GM12878 (cell line): ENCODE measurements around the gene CD1B. TPM values are rescaled to one million over a fixed set of nuclear protein-coding genes. Genes with fewer than 3 reads are reported as not detected.

Experiments
- ATAC-seq: fragments of 200-7000 bp; cut with Tn5 transposase; 3 replicates; pipeline ENCODE4 v1.9.1; 2020; ENCODE audit warnings: mild to moderate bottlenecking, moderate library complexity
- BruUV-seq: library from RNA; stranded (reverse); fragments of 400-500 nt; replicated peaks from 2 replicates; lab custom pipeline; 2021; lab: Mats Ljungman, UMichigan
- CTCF ChIA-PET: fragments of 300-600 bp; sonication (Branson Sonifier 250); formaldehyde crosslinking; extraction: SDS; loops from one replicate; lab custom pipeline; 2021; ENCODE audit warnings: inconsistent platforms; lab: Yijun Ruan, JAX
- POLR2A ChIA-PET: fragments of 350-600 bp; formaldehyde crosslinking; extraction: SDS; loops from one replicate; lab custom pipeline; 2021; ENCODE audit warnings: inconsistent platforms; lab: Charles Lee
- RAD21 ChIA-PET: fragments of 300-600 bp; sonication (Branson Sonifier 250); formaldehyde crosslinking; loops from one replicate; lab custom pipeline; 2023; ENCODE audit warnings: antibody characterized with exemption; ENCODE audit not compliant: unreplicated experiment; lab: Charles Lee
- SMC1A ChIA-PET: fragments of 300-600 bp; sonication (Branson Sonifier 250); formaldehyde crosslinking; loops from one replicate; lab custom pipeline; 2023; ENCODE audit not compliant: unreplicated experiment, uncharacterized antibody; lab: Charles Lee
- DNase-seq: peaks from one replicate; pipeline ENCODE4 v3.0.0-alpha.2; 2011; ENCODE audit warnings: low read depth, low spot score
- FAIRE-seq: peaks from 3 replicates; lab custom pipeline; 2011; peaks lifted over from hg19 to GRCh38; lab: Jason Lieb, UNC
- H2AFZ ChIP-seq: 2 replicates; pipeline ENCODE4 v1.6.0; 2011; ENCODE audit warnings: low read depth, low read length, control low read depth; ENCODE audit not compliant: control insufficient read depth
- H3K27ac ChIP-seq: 2 replicates; pipeline ENCODE4 v1.5.1; 2011; ENCODE audit warnings: control low read depth; ENCODE audit not compliant: control insufficient read depth, insufficient read depth
- H3K27me3 ChIP-seq, 2 experiments: replicated peaks in 1 of 2; 2 replicates each; pipeline versions ENCODE4 v1.6.0 to v1.6.1; 2011; ENCODE audit warnings: low read length in 1 of 2; ENCODE audit not compliant: control insufficient read depth in 2 of 2, insufficient read depth in 2 of 2
- H3K36me3 ChIP-seq, 2 experiments: 2 replicates each; pipeline ENCODE4 v1.5.1; 2011; ENCODE audit warnings: low read length in 1 of 2; ENCODE audit not compliant: control insufficient read depth in 2 of 2, insufficient read depth in 2 of 2
- H3K4me1 ChIP-seq: 2 replicates; pipeline ENCODE4 v1.6.1; 2011; ENCODE audit warnings: mild to moderate bottlenecking, low read length, moderate library complexity, mixed read lengths; ENCODE audit not compliant: control insufficient read depth, insufficient read depth
- H3K4me2 ChIP-seq: 2 replicates; pipeline ENCODE4 v1.6.0; 2011; ENCODE audit warnings: control low read depth; ENCODE audit not compliant: control insufficient read depth, insufficient read depth
- H3K4me3 ChIP-seq: fragments of 200-600 bp; sonication (generic); 2 replicates; pipeline ENCODE4 v1.5.1; 2016
- H3K79me2 ChIP-seq: 2 replicates; pipeline ENCODE4 v1.6.0; 2011; ENCODE audit warnings: low read length; ENCODE audit not compliant: control insufficient read depth, insufficient read depth
- H3K9ac ChIP-seq: 2 replicates; pipeline ENCODE4 v1.8.0; 2011; ENCODE audit warnings: low read length, control low read depth, mixed read lengths; ENCODE audit not compliant: control insufficient read depth, insufficient read depth
- H3K9me3 ChIP-seq: replicated peaks from 3 replicates; pipeline ENCODE4 v1.5.1; 2011; ENCODE audit warnings: mild to moderate bottlenecking, low read length; ENCODE audit not compliant: control insufficient read depth, insufficient read depth
- H4K20me1 ChIP-seq: 2 replicates; pipeline ENCODE4 v1.6.0; 2011; ENCODE audit not compliant: control insufficient read depth, insufficient read depth
- ATF2 ChIP-seq: IDR thresholded peaks from 2 replicates; pipeline ENCODE4 v1.6.1; 2012; ENCODE audit warnings: low read length, inconsistent platforms
- CEBPB ChIP-seq, 2 experiments: fragments of 150-350 bp in 1 of 2; IDR thresholded peaks; 2 replicates each; pipeline ENCODE4 v1.6.1; 2012 to 2014; ENCODE audit warnings: low read depth in 2 of 2, low read length in 2 of 2, borderline replicate concordance in 1 of 2, inconsistent platforms in 1 of 2
- CHD1 ChIP-seq: IDR thresholded peaks from 2 replicates; pipeline ENCODE4 v1.6.1; 2012; ENCODE audit warnings: low read depth, low read length, improper control_type of control experiment
- DPF2 ChIP-seq: fragments of 450-650 bp; IDR thresholded peaks from 2 replicates; pipeline ENCODE4 v1.6.1; 2017; ENCODE audit warnings: mild to moderate bottlenecking
- E4F1 ChIP-seq: fragments of 450-650 bp; IDR thresholded peaks from 2 replicates; pipeline ENCODE4 v1.6.1; 2018; ENCODE audit warnings: borderline replicate concordance, mild to moderate bottlenecking; ENCODE audit not compliant: partially characterized antibody
- ESRRA ChIP-seq: IDR thresholded peaks from 2 replicates; pipeline ENCODE4 v1.6.1; 2012; ENCODE audit warnings: mild to moderate bottlenecking, low read length, improper control_type of control experiment
- EZH2 ChIP-seq: IDR thresholded peaks from 2 replicates; pipeline ENCODE4 v1.6.1; 2012; ENCODE audit warnings: low read depth, mild to moderate bottlenecking, control low read depth, inconsistent platforms, low read length, borderline replicate concordance; ENCODE audit not compliant: control insufficient read depth
- IKZF2 ChIP-seq, 2 experiments: fragments of 450-650 bp; IDR thresholded peaks; 2 replicates each; pipeline ENCODE4 v1.6.1; 2017; ENCODE audit warnings: mild to moderate bottlenecking in 2 of 2, moderate library complexity in 2 of 2
- MXI1 ChIP-seq: fragments of 150-350 bp; IDR thresholded peaks from 2 replicates; pipeline ENCODE4 v1.6.1; 2011; ENCODE audit warnings: low read depth, mild to moderate bottlenecking, inconsistent platforms, low read length, improper control_type of control experiment
- NRF1 ChIP-seq: conservative IDR thresholded peaks from 2 replicates; pipeline ENCODE4 v1.6.1; 2011; ENCODE audit warnings: mild to moderate bottlenecking, low read depth, low read length, improper control_type of control experiment
- RBBP5 ChIP-seq: fragments of 200-600 bp; sonication (generic); conservative IDR thresholded peaks from 2 replicates; pipeline ENCODE4 v1.6.1; 2016
- SMC3 ChIP-seq: IDR thresholded peaks from 2 replicates; pipeline ENCODE4 v1.6.1; 2011; ENCODE audit warnings: low read length, improper control_type of control experiment, borderline replicate concordance
- SUZ12 ChIP-seq: fragments of 200-600 bp; sonication (generic); IDR thresholded peaks from one replicate; pipeline ENCODE4 v1.6.1; 2018; ENCODE audit warnings: antibody characterized with exemption, mild to moderate bottlenecking; ENCODE audit not compliant: unreplicated experiment
- TBL1XR1 ChIP-seq: IDR thresholded peaks from 2 replicates; pipeline ENCODE4 v1.6.1; 2012; ENCODE audit warnings: low read depth, low read length, improper control_type of control experiment
- YBX1 ChIP-seq: fragments of 450-650 bp; IDR thresholded peaks from 2 replicates; pipeline ENCODE4 v1.6.1; 2016; ENCODE audit warnings: antibody characterized with exemption
- ZBED1 ChIP-seq: IDR thresholded peaks from 2 replicates; pipeline ENCODE4 v1.6.1; 2016; ENCODE audit warnings: borderline replicate concordance
- WGBS: methylation state at CpG from one replicate; pipeline ENCODE4 v1.1.6; 2016; ENCODE audit warnings: low lambda C conversion rate; ENCODE audit not compliant: insufficient replicate concordance, insufficient coverage; ENCODE audit errors: missing lambda C conversion rate; 5-methylcytosine and 5-hydroxymethylcytosine counted together
- in situ Hi-C: fragments of 300-500 bp; cut with MboI; formaldehyde crosslinking; loops from 9 replicates; pipeline ENCODE4 v1.14.3; 2018; ENCODE audit warnings: mixed read lengths
- intact Hi-C: fragments of 100-400 bp; cut with micrococcal nuclease; formaldehyde crosslinking; loops from one replicate; pipeline ENCODE4 v1.14.2; 2022; ENCODE audit not compliant: unreplicated experiment
- polyA plus RNA-seq, 11 experiments: library from polyadenylated mRNA; depleted of rRNA in 4 of 11; unstranded in 6 of 11; stranded (reverse) in 5 of 11; fragments of >200 nt; fragmentation: Nextera tagmentation in 4 of 11; fragmentation: Illumina TruSeq in 1 of 11; extraction: Ambion mirVana in 4 of 11; extraction: Trizol in 1 of 11; gene quantifications; 1 replicate in 1 of 11; 2 replicates in 10 of 11; pipeline versions ENCODE4 v1.2.1 to v1.2.3, GENCODE V29; 2011 to 2016; ENCODE audit warnings: inconsistent platforms in 2 of 11, missing spikeins in 2 of 11, low read depth in 1 of 11
- total RNA-seq, 4 experiments: library from RNA; depleted of rRNA in 3 of 4; stranded (reverse); fragments of >200 nt in 3 of 4; fragmentation: Illumina TruSeq in 1 of 4; extraction: Trizol in 1 of 4; gene quantifications; 2 replicates each; pipeline versions ENCODE4 v1.2.1 to v1.2.3, GENCODE V29; 2013 to 2021
- TF ChIP-seq, protein P1 (sequence below): IDR thresholded peaks from 2 replicates; pipeline ENCODE4 v1.6.1; 2012; ENCODE audit warnings: low read depth, low read length, improper control_type of control experiment
- TF ChIP-seq, protein P2 (sequence below): IDR thresholded peaks from 2 replicates; pipeline ENCODE4 v1.6.1; 2011; ENCODE audit warnings: borderline replicate concordance, low read depth, mild to moderate bottlenecking, moderate library complexity, mixed read lengths, low read length; ENCODE audit not compliant: insufficient read depth; ENCODE audit errors: extremely low read length

The CD1B gene
- total and polyA plus RNA-seq, 10 of the 15 experiments (the other 5 are each of a cell fraction or from before 2014, with no cell fraction given): not detected

- TF ChIP-seq IKZF2 (IDR thresholded peaks at IDR 0.05) (no peak), ESRRA (no peak)
- TF ChIP-seq, protein P1, sequence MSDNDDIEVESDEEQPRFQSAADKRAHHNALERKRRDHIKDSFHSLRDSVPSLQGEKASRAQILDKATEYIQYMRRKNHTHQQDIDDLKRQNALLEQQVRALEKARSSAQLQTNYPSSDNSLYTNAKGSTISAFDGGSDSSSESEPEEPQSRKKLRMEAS: no peak
These were observed 31.6 kb upstream of the CD1B start (continued) for GRCh38 chr1:158362941-158363340.

GRCh38 chr1:158362482-158362881 is 31.2 kb upstream of the CD1B start:
- ChIA-PET CTCF (no interaction called here), RAD21 (no interaction called here), POLR2A (no interaction called here), SMC1A (no interaction called here)
- TF ChIP-seq RBBP5: no peak
- TF ChIP-seq ATF2: no peak
- no peak for TF ChIP-seq SMC3
- TF ChIP-seq, protein P2, sequence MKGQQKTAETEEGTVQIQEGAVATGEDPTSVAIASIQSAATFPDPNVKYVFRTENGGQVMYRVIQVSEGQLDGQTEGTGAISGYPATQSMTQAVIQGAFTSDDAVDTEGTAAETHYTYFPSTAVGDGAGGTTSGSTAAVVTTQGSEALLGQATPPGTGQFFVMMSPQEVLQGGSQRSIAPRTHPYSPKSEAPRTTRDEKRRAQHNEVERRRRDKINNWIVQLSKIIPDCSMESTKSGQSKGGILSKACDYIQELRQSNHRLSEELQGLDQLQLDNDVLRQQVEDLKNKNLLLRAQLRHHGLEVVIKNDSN: no peak
- TF ChIP-seq EZH2: no peak
- no peak for TF ChIP-seq NRF1
- no peak for TF ChIP-seq MXI1
- no peak for TF ChIP-seq TBL1XR1
- TF ChIP-seq CEBPB (IDR thresholded peaks at IDR 0.05; ENCODE audit: borderline replicate concordance in 1 of 2, low read depth in 2 of 2, low read length in 2 of 2): no peak
- no peak for TF ChIP-seq DPF2
- TF ChIP-seq YBX1: no peak
- no peak for TF ChIP-seq E4F1
- no peak for TF ChIP-seq ZBED1
- TF ChIP-seq SUZ12: no peak
- TF ChIP-seq CHD1: no peak
- no peak overlapping the region for H3K27ac ChIP-seq
- 0% methylated on average over 1 of the region's 1 CpG for WGBS
- intact Hi-C loops (no loop called here), in situ Hi-C loops (no loop called here)
- H4K20me1 ChIP-seq: no peaks in the 10 kb centered on the region
- H3K27me3 ChIP-seq: no peaks in the 10 kb centered on the region
- FAIRE-seq (no peak), DNase-seq (no peak), ATAC-seq (no peak)
- no peaks in the 10 kb centered on the region for H3K79me2 ChIP-seq
- no peak overlapping the region for H3K4me3 ChIP-seq
- no peaks in the 10 kb centered on the region for H3K36me3 ChIP-seq
- no TSS peak for BruUV-seq
- no peak overlapping the region for H3K9ac ChIP-seq
- H3K9me3 ChIP-seq: no peaks in the 10 kb centered on the region
- no peak overlapping the region for H2AFZ ChIP-seq
- H3K4me2 ChIP-seq: no peak overlapping the region
- no peaks in the 10 kb centered on the region for H3K4me1 ChIP-seq
